KMS-11 (cell line): ENCODE measurements around the gene THOC2.
"Not testable (repeated sequence)": the region's sequence is repeated elsewhere in the genome, so short reads cannot be mapped to it uniquely, and the experiment has no call there.

Source experiments
- H2AFZ ChIP-seq: fragments of 200-600 bp; sonication (generic); 2 replicates; pipeline ENCODE4 v1.6.1; 2016; ENCODE audit warnings: antibody characterized with exemption, mixed run types, low read depth
- H3K27ac ChIP-seq: fragments of 200-600 bp; sonication (generic); 2 replicates; pipeline ENCODE4 v1.6.1; 2016; ENCODE audit warnings: mild to moderate bottlenecking, mixed run types
- H3K27me3 ChIP-seq: fragments of 200-600 bp; sonication (generic); 2 replicates; pipeline ENCODE4 v1.6.1; 2017; ENCODE audit warnings: mild to moderate bottlenecking, low read depth, mixed run types, moderate library complexity; ENCODE audit not compliant: insufficient read depth
- H3K36me3 ChIP-seq: fragments of 200-600 bp; sonication (generic); 2 replicates; pipeline ENCODE4 v1.6.1; 2017; ENCODE audit warnings: mild to moderate bottlenecking, mixed run types; ENCODE audit not compliant: insufficient read depth
- H3K4me1 ChIP-seq: fragments of 200-600 bp; sonication (generic); 2 replicates; pipeline ENCODE4 v1.6.1; 2016; ENCODE audit warnings: mild to moderate bottlenecking, low read depth, mixed run types; ENCODE audit not compliant: poor library complexity, severe bottlenecking
- H3K4me2 ChIP-seq: fragments of 200-600 bp; sonication (generic); 2 replicates; pipeline ENCODE4 v1.7.0; 2016; ENCODE audit warnings: mild to moderate bottlenecking, mixed run types
- H3K4me3 ChIP-seq: fragments of 200-600 bp; sonication (generic); IDR thresholded peaks from 2 replicates; pipeline ENCODE4 v1.6.1; 2017; ENCODE audit warnings: low read depth, low read length, mixed read lengths; ENCODE audit not compliant: insufficient read depth
- H3K79me2 ChIP-seq: fragments of 200-600 bp; sonication (generic); 2 replicates; pipeline ENCODE4 v1.6.1; 2016; ENCODE audit warnings: low read depth, mixed run types; ENCODE audit not compliant: insufficient read depth
- H3K9ac ChIP-seq: fragments of 200-600 bp; sonication (generic); 2 replicates; pipeline ENCODE4 v1.6.1; 2016; ENCODE audit warnings: mild to moderate bottlenecking, mixed run types
- H4K20me1 ChIP-seq: fragments of 200-600 bp; sonication (generic); 2 replicates; pipeline ENCODE4 v1.6.1; 2016; ENCODE audit warnings: mild to moderate bottlenecking, mixed run types; ENCODE audit not compliant: insufficient read depth
- TF ChIP-seq, protein P1 (sequence below): fragments of 200-600 bp; sonication (generic); conservative IDR thresholded peaks from 2 replicates; pipeline ENCODE4 v1.6.1; 2017; ENCODE audit warnings: low read depth, mild to moderate bottlenecking, antibody characterized with exemption, low read length, moderate library complexity, mixed read lengths

Gene THOC2

GRCh38 chrX:123739474-123739873 lies 6.6 kb upstream of the THOC2 start:
- Histone ChIP-seq H3K4me2 (no peak overlapping the region), H3K4me1 (no peaks in the 10 kb centered on the region), H3K27ac (no peak overlapping the region), H2AFZ (no peak overlapping the region), H3K27me3 (no peaks in the 10 kb centered on the region), H3K9ac (no peak overlapping the region), H3K4me3 (no peak overlapping the region), H4K20me1 (no peaks in the 10 kb centered on the region), H3K79me2 (no peaks in the 10 kb centered on the region), H3K36me3 (no peaks in the 10 kb centered on the region)
- TF ChIP-seq, protein P1, sequence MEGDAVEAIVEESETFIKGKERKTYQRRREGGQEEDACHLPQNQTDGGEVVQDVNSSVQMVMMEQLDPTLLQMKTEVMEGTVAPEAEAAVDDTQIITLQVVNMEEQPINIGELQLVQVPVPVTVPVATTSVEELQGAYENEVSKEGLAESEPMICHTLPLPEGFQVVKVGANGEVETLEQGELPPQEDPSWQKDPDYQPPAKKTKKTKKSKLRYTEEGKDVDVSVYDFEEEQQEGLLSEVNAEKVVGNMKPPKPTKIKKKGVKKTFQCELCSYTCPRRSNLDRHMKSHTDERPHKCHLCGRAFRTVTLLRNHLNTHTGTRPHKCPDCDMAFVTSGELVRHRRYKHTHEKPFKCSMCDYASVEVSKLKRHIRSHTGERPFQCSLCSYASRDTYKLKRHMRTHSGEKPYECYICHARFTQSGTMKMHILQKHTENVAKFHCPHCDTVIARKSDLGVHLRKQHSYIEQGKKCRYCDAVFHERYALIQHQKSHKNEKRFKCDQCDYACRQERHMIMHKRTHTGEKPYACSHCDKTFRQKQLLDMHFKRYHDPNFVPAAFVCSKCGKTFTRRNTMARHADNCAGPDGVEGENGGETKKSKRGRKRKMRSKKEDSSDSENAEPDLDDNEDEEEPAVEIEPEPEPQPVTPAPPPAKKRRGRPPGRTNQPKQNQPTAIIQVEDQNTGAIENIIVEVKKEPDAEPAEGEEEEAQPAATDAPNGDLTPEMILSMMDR, result no peak

DNA sequence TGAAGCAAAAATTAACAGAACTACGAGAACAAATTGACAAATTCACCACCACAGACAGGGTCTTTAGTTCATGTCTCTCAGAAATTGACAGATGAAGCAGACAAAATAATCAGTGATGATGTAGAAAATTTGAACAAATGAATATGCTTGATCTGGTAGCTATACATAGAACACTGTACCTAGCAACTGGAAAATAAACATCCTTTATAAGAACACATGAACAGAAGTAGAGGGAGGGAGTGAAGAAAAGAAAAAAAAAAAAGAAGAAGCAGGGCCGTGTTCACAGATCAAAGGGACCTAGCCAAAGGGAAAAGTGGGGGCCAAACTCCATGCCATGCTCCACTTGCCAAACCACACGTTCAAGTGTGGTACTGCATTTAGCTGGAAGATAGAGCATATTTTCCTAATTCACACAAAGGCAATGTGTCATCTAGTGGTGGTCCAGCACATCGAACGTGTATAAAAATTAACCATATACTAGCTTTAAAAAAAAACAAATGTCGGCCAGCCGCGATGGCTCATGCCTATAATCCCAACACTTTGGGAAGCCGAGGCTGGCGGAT lies 5.6 kb upstream of the THOC2 start:
- H2AFZ ChIP-seq, result no peak overlapping the region
- no peak overlapping the region for H3K4me2 ChIP-seq
- no peak overlapping the region for H3K4me3 ChIP-seq
- no peaks in the 10 kb centered on the region for H3K36me3 ChIP-seq
- H3K27me3 ChIP-seq, result no peaks in the 10 kb centered on the region
- TF ChIP-seq, protein P1, result no peak
- no peak overlapping the region for H3K27ac ChIP-seq
- H3K9ac ChIP-seq, result no peak overlapping the region
- H3K79me2 ChIP-seq, result no peaks in the 10 kb centered on the region
- H3K4me1 ChIP-seq, result no peaks in the 10 kb centered on the region
- no peaks in the 10 kb centered on the region for H4K20me1 ChIP-seq

- H2AFZ ChIP-seq, result no peak overlapping the region
- H4K20me1 ChIP-seq, result 0 out of 2 replicates have a peak, but pooled peaks cover 4% of the 10 kb centered on the region
- H3K27ac ChIP-seq, result no peak overlapping the region
- H3K4me2 ChIP-seq, result no peak overlapping the region
- H3K27me3 ChIP-seq, result no peaks in the 10 kb centered on the region
- H3K4me1 ChIP-seq, result peaks cover 3% of the 10 kb centered on the region
- no peak overlapping the region for H3K9ac ChIP-seq
- TF ChIP-seq, protein P1, result no peak
- H3K79me2 ChIP-seq, result peaks cover 14% of the 10 kb centered on the region
- no peaks in the 10 kb centered on the region for H3K36me3 ChIP-seq
- H3K4me3 ChIP-seq, result no peak overlapping the region
Measured at GRCh38 chrX:123736333-123736921, 3.6 kb upstream of the THOC2 start.

DNA sequence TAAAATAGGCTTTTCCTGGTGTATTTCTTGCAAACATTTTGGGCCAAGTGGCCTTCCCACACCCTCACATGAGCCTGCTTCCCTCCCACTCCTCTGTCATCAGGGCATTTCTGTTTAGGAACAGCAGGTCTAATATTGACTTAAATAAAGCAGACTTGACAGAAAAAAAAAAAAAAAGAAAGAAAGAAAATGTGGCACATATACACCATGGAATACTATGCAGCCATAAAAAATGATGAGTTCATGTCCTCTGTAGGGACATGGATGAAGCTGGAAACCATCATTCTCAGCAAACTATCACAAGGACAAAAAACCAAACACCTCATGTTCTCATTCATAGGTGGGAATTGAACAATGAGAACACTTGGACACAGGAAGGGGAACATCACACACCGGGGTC lies 2.3 kb upstream of the THOC2 start:
- H3K9ac ChIP-seq, H4K20me1 ChIP-seq, H3K4me2 ChIP-seq, H3K4me1 ChIP-seq, H3K27ac ChIP-seq, H2AFZ ChIP-seq, H3K4me3 ChIP-seq, H3K36me3 ChIP-seq, H3K27me3 ChIP-seq: not testable (repeated sequence)
- H3K79me2 ChIP-seq, result peaks cover 27% of the 10 kb centered on the region

DNA sequence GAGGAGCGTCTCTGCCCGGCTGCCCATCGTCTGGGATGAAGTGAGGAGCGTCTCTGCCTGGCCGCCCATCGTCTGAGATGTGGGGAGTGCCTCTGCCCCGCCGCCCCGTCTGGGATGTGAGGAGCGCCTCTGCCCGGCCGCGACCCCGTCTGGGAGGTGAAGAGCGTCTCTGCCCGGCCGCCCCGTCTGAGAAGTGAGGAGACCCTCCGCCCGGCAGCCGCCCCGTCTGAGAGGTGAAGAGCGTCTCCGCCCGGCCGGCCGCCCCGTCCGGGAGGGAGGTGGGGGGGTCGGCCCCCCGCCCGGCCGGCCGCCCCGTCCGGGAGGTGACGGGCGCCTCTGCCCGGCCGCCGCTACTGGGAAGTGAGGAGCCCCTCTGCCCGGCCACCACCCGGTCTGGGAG lies 1.2 kb upstream of the THOC2 start:
- not testable (repeated sequence) for H3K27me3 ChIP-seq, H3K27ac ChIP-seq, H3K4me2 ChIP-seq, H2AFZ ChIP-seq, H4K20me1 ChIP-seq, H3K4me3 ChIP-seq, H3K36me3 ChIP-seq, H3K9ac ChIP-seq
- H3K4me1 ChIP-seq, result peaks cover 17% of the 10 kb centered on the region
- H3K79me2 ChIP-seq, result peaks cover 38% of the 10 kb centered on the region
